Activated T-cell treated with anti-CD3 and anti-CD28 coated beads, Interleukin-2, amount 50 U/mL, for 24 hours (primary cell): Measurements from ENCODE around the gene CCDC90B.
"Not testable (repeated sequence)": the region's sequence is repeated elsewhere in the genome, so short reads cannot be mapped to it uniquely, and the experiment has no call there.

Experiments used
- DNase-seq: peaks from one replicate; pipeline ENCODE4 v3.0.0-alpha.2; 2020
- H3K27ac Mint-ChIP-seq: 2 replicates; pipeline ENCODE4 v1.8.0; 2020; ENCODE audit warnings: mild to moderate bottlenecking, mixed read lengths
- H3K27me3 Mint-ChIP-seq: 2 replicates; pipeline ENCODE4 v1.8.0; 2020; ENCODE audit warnings: mixed read lengths
- H3K36me3 Mint-ChIP-seq: 2 replicates; pipeline ENCODE4 v1.8.0; 2020; ENCODE audit warnings: low read depth, mixed read lengths
- H3K4me1 Mint-ChIP-seq: 2 replicates; pipeline ENCODE4 v1.8.0; 2020; ENCODE audit warnings: low read depth, mixed read lengths
- H3K4me3 Mint-ChIP-seq: 2 replicates; pipeline ENCODE4 v1.8.0; 2020; ENCODE audit warnings: mild to moderate bottlenecking, moderate library complexity, mixed read lengths
- H3K9me3 Mint-ChIP-seq: 2 replicates; pipeline ENCODE4 v1.8.0; 2020; ENCODE audit warnings: mixed read lengths

Gene CCDC90B

DNA sequence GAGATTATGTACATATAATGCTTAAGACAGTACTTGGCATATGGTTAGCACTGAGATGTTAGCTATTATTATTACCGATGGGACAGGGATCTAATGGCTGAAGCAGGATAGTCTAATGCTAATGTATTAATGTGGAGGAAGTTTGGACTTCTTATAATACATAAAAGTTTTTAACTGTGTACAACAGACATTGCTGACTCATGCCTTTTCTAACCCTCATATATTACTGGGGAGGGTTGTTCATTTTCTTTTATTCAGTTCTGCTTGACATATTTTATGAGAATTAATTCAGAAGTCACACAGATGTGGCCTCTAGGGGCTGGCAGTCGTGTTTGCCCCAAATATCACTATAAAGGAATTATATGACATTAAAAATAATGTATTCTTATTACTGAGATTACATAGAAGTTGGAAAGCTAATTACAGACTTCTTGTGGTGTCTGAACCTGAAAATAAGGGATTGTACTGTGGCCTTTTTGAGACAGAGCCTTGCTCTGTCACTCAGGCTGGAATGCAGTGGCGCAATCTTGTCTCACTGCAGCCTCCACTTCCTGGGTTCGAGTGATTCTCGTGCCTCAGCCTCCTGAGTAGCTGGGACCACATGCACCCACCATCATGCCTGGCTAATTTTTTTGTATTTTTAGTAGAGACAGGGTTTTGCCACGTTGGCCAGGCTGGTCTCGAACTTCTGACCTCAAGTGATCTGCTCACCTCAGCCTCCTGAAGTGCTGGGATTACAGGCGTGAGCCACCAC lies 10.1 kb downstream of the CCDC90B start:
- Mint-ChIP-seq H3K4me3 (no peak overlapping the region), H3K27me3 (no peaks in the 10 kb centered on the region), H3K4me1 (peaks cover 13% of the 10 kb centered on the region), H3K27ac (no peak overlapping the region), H3K9me3 (peaks cover 3% of the 10 kb centered on the region), H3K36me3 (peaks cover 83% of the 10 kb centered on the region)
- DNase-seq = no peak

DNA sequence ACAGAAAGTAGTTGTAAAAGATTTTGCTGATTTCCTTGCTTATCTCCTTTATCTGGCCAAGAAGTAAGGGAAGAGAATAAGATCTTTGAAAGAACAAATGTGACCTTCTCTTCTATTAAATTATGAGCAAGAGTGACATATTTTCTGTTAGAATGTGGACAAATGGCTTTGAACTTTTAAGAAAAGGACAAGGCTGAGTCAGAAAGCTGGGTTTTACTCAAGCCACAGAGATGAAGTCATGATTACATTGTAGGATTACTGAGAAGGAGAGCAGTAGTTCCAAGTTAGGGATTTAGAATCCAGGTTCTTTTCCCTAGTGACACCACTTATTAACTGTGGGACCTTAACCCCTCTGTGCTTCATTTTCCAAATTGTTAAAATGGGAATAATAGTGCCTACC lies 13.5 kb downstream of the CCDC90B start:
- H3K4me3 Mint-ChIP-seq = no peak overlapping the region
- DNase-seq = no peak
- no peaks in the 10 kb centered on the region for H3K27me3 Mint-ChIP-seq
- peaks cover 86% of the 10 kb centered on the region for H3K36me3 Mint-ChIP-seq
- peaks cover 3% of the 10 kb centered on the region for H3K9me3 Mint-ChIP-seq
- H3K4me1 Mint-ChIP-seq = peaks cover 26% of the 10 kb centered on the region
- peak overlapping the region; percentile 2 for H3K27ac Mint-ChIP-seq

DNA sequence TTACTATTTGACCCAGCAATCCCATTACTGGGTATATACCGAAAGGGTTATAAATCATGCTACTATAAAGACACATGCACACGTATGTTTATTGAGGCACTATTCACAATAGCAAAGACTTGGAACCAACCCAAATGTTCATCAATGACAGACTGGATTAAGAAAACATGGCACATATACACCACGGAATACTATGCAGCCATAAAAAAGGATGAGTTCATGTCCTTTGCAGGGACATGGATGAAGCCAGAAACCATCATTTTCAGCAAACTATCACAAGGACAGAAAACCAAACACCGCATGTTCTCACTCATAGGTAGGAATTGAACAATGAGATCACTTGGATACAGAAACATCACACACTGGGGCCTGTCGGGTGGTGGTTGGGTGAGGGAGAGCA lies 14.4 kb downstream of the CCDC90B start:
- H3K27ac Mint-ChIP-seq, H3K9me3 Mint-ChIP-seq, H3K27me3 Mint-ChIP-seq, H3K4me3 Mint-ChIP-seq, DNase-seq: not testable (repeated sequence)
- H3K4me1 Mint-ChIP-seq = peaks cover 26% of the 10 kb centered on the region
- H3K36me3 Mint-ChIP-seq = peaks cover 89% of the 10 kb centered on the region

DNA sequence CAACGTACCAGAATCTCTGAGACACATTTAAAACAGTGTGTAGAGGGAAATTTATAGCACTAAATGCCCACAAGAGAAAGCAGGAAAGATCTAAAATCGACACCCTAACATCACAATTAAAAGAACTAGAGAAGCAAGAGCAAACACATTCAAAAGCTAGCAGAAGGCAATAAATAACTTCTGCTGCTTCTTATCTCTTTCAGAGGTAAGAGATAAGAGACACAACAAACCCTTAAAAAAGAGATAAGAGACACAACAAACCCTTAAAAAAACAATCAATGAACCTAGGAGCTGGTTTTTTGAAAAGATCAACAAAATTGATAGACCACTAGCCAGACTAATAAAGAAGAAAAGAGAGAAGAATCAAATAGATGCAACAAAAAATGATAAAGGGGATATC lies 17.1 kb downstream of the CCDC90B start:
- H3K4me3 Mint-ChIP-seq, DNase-seq, H3K9me3 Mint-ChIP-seq, H3K27me3 Mint-ChIP-seq: not testable (repeated sequence)
- peaks cover 26% of the 10 kb centered on the region for H3K4me1 Mint-ChIP-seq
- H3K36me3 Mint-ChIP-seq = peaks cover 90% of the 10 kb centered on the region
- H3K27ac Mint-ChIP-seq = peak overlapping the region; percentile 6

DNA sequence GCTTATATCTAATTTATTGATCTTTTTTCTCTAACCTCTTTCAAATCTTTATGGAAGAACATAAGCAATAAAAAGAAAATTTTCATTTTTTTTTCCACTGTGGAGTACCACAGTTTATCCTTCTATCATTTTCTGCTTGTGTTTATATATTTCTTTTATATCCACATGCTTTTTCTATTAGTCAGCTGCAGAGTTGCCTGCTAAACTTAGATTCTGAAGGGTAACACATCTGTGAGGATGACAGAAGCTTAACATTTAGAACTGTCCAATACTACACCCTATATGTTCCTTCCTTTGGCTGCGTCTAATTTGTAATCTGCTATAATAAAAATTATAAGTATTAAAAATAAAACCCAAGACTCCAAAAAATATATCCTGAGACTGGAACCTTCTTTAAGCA lies 20.8 kb downstream of the CCDC90B start:
- DNase-seq = no peak
- no peak overlapping the region for H3K27ac Mint-ChIP-seq
- H3K27me3 Mint-ChIP-seq = no peaks in the 10 kb centered on the region
- no peak overlapping the region for H3K4me3 Mint-ChIP-seq
- H3K36me3 Mint-ChIP-seq = peaks cover 84% of the 10 kb centered on the region
- H3K9me3 Mint-ChIP-seq = no peaks in the 10 kb centered on the region
- peaks cover 17% of the 10 kb centered on the region for H3K4me1 Mint-ChIP-seq

DNA sequence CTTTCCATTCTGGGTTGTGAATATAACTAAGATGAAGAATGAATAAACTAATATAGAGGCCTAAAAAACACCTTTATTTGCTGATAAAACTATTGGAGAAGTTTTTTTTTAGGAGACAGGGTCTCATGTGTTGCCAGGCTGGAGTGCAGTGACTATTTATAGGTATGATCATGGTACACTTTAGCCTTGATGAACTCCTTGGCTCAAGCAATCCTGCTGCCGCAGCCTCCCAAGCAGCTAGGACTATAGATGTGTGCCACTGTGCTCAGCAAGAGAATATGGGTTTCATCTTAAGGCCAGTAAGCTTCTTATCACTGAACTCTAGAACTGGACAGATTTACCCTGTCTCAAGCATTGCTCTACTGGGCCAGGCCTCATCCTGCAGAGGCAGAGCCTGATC lies 26.6 kb downstream of the CCDC90B start:
- no peaks in the 10 kb centered on the region for H3K27me3 Mint-ChIP-seq
- no peaks in the 10 kb centered on the region for H3K4me1 Mint-ChIP-seq
- H3K9me3 Mint-ChIP-seq = no peaks in the 10 kb centered on the region
- no peak for DNase-seq
- H3K27ac Mint-ChIP-seq = no peak overlapping the region
- peaks cover 58% of the 10 kb centered on the region for H3K36me3 Mint-ChIP-seq
- H3K4me3 Mint-ChIP-seq = no peak overlapping the region

DNA sequence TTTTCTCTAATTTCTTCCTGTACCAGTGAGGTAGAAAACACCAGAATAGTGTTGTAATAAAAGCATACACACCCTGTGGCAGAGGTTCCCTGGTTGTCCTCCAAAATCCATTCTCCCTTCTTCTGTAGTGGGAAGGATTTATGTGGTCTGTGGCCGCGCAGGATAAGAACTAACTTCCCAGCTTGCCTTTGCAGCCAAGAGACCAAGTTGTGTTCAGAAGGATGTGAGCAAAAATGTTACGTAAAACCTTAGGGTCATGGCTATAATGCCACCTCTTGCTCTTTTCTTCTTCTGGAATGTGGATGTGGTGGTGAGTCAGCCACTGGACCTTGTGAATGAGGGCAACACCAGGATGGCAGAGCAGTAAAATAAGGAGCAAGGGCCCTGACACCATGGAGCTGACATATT lies 28.4 kb downstream of the CCDC90B start:
- Mint-ChIP-seq H3K9me3 (no peaks in the 10 kb centered on the region), H3K27ac (peak overlapping the region; percentile 19), H3K27me3 (no peaks in the 10 kb centered on the region), H3K36me3 (peaks cover 42% of the 10 kb centered on the region), H3K4me1 (no peaks in the 10 kb centered on the region), H3K4me3 (no peak overlapping the region)
- DNase-seq = no peak

DNA sequence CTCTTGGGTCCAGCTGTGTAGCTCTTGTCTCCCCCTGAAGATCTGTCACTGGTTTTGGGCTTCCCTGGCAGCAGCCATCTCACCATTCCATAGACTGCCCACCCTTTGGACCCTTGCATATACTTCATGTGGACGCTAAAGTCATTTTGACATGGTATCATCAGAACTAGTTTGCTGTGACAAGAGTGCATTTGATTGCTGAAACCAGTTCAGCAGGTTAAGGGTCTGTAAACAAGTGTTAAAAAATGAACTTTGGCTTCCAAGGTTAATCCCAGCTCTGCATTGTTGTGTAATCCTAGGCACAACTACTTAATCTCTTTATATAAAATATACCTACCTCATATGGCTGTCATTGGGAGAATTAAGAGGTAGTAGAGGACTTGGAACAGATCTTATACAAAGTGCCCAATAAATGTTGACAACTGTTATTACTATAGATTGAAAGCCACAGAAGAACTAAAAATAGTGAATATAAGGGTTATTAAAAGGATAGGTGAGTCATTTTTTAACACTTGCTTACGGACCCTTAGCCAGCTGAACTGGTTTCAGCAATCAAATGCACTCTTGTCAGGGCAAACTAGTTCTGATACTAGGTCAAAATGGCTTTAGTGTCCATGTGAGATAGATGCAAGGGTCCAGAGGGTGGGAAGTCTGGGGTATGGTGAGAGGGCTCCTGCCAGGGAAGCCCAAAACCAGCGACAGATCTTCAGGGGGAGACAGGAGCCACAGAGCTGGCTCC lies 29.4 kb downstream of the CCDC90B start:
- Mint-ChIP-seq H3K27me3 (no peaks in the 10 kb centered on the region), H3K9me3 (no peaks in the 10 kb centered on the region), H3K4me1 (no peaks in the 10 kb centered on the region), H3K27ac (no peak overlapping the region), H3K4me3 (no peak overlapping the region), H3K36me3 (peaks cover 40% of the 10 kb centered on the region)
- no peak for DNase-seq

DNA sequence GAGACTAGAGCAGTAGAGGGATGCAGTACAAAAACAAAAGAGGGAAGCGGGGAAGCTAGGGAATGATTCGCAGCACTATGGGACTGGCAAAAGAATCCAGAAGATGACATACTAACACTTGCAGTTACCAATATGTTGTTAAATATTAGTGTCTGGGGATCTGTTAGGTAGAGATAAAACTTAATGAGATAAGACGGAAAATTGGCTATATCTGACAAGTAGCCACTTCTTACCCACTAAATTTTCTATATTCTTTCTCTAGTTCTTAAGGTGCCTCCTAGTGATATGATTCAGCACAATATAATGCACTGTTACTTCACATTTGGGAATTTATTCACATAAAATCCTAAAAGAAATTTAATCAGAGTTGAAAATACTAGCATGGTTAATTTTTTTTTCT lies 30.8 kb downstream of the CCDC90B start:
- no peak for DNase-seq
- Mint-ChIP-seq H3K4me1 (no peaks in the 10 kb centered on the region), H3K27me3 (no peaks in the 10 kb centered on the region), H3K36me3 (peaks cover 33% of the 10 kb centered on the region), H3K4me3 (no peak overlapping the region), H3K9me3 (no peaks in the 10 kb centered on the region), H3K27ac (no peak overlapping the region)

DNA sequence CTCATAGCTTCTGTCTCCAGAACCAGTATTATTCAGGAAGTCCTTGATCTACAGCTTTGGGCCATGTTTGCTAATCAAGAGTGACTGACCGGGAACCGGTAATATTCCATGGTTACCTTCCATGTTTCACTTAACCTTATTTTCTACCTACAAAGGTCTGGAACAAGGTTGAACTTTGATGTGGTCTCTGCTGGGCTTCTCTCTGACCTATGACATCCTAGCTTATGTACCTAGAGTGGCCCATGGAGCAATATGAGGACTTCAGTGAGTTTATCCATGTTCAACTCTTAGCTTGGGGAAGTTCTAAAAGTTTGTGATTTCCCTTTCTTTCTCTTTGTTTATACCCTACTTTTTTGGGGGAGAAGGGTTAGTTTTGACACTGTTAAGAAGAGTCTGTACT lies 33.2 kb downstream of the CCDC90B start:
- H3K36me3 Mint-ChIP-seq = peaks cover 18% of the 10 kb centered on the region
- H3K4me1 Mint-ChIP-seq = no peaks in the 10 kb centered on the region
- no peak for DNase-seq
- no peaks in the 10 kb centered on the region for H3K9me3 Mint-ChIP-seq
- H3K27ac Mint-ChIP-seq = no peak overlapping the region
- no peak overlapping the region for H3K4me3 Mint-ChIP-seq
- H3K27me3 Mint-ChIP-seq = no peaks in the 10 kb centered on the region

DNA sequence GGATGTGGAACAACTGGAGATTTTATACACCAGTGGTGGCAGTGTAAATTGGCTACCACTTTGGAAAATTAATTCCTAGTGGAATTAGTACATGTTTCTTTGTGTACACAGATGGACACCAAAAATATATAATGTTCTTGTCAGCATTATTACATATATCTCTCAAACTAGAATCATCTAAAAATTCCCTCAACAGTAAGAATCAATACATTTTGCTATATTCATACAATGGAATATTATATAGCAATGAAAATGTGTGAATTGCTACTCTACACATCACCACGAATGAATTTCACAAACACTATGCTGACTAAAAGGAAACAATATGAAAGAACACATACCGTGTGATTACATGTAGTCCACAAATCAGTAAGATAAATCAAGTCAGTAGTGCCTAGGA lies 33.9 kb downstream of the CCDC90B start:
- Mint-ChIP-seq H3K4me1 (no peaks in the 10 kb centered on the region), H3K36me3 (peaks cover 13% of the 10 kb centered on the region), H3K27me3 (no peaks in the 10 kb centered on the region), H3K4me3 (no peak overlapping the region), H3K9me3 (no peaks in the 10 kb centered on the region), H3K27ac (no peak overlapping the region)
- no peak for DNase-seq

DNA sequence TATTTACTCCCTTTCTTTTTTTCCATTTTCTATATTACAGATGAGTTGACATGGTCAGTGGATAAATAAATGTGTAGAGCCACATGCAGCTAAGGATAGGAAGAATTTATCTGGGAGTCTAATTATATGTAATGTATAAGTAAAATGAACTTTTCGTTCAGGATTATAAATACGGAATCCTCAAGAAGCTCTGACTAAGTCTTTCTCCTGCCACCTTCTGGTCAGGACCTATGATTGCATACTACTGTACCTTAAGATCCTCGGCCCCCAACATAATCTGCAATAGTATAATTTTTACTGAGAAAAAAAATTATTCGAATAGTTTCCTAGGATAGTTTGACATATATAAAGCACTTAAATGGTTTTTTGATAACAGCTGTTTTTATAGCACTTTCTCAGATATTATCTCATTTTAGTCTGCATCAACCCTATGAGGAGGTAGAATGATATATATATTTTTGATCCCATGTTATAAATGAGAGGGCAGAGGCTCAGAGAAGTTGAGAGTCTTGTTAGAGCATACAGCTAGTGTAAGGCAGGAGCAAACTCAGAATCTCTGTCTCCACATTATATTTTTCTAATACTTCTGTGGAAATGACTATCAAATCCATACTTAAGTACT lies 36.1 kb downstream of the CCDC90B start:
- Mint-ChIP-seq H3K36me3 (peaks cover 5% of the 10 kb centered on the region), H3K4me1 (no peaks in the 10 kb centered on the region)
- no peak for DNase-seq

DNA sequence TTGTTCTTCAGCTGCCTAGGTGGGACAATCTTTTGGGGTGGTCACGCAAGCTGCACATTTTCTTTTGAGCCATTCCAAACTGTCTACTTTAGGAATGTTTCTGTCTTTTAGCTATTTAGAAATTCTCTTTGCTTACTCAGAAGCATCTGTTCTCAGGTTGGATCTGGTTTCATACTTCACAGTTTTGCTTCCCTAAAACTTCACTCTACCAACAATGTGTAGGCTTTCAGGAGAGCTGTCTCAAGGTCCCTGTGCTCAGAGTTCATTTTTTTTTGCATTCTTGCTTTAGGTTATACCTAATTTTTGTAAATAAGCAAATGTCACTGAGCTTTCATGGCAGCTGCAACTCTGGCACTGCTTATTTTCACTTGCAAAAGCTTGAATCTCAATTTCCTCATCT lies 36.7 kb downstream of the CCDC90B start:
- Mint-ChIP-seq H3K36me3 (peaks cover 5% of the 10 kb centered on the region), H3K4me3 (no peak overlapping the region), H3K4me1 (no peaks in the 10 kb centered on the region), H3K9me3 (no peaks in the 10 kb centered on the region), H3K27me3 (no peaks in the 10 kb centered on the region), H3K27ac (no peak overlapping the region)
- DNase-seq = no peak

More for the DNA sequence above, 36.1 kb downstream of the CCDC90B start:
- H3K9me3 Mint-ChIP-seq = no peaks in the 10 kb centered on the region
- H3K27me3 Mint-ChIP-seq = no peaks in the 10 kb centered on the region
- H3K27ac Mint-ChIP-seq = no peak overlapping the region
- H3K4me3 Mint-ChIP-seq = no peak overlapping the region

DNA sequence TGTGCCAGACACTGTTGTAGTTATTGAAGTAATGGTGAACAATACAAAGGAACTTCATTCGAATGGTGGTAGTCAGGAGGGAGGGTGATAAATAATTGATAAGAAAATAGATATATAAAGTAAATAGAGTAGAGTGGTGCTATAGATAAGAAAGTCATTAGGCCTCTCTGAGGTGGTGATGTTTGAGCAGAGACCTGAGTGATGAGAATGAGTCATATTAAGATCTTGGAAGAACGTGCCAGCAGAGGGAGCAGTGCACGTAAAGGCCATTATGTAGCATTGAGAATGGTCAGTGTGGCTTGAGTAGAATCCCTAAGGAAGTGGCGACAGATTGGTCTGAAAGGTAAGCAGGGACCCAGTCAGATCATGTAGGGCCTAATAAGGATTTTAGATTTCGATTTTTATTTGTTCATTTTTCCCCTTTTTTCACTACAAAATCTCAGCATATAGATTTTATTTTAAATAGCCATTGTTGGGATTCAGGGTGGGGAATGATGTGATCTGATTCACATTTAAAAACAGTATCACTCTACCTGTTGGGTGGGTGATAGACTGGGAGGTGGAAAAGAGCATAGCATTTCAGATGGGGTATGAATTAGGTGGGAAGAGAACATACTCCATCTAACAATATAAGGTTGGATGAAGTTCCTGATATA lies 44.7 kb downstream of the CCDC90B start:
- Mint-ChIP-seq H3K27me3 (no peaks in the 10 kb centered on the region), H3K9me3 (no peaks in the 10 kb centered on the region), H3K27ac (no peak overlapping the region), H3K36me3 (no peaks in the 10 kb centered on the region), H3K4me1 (no peaks in the 10 kb centered on the region), H3K4me3 (no peak overlapping the region)
- DNase-seq = no peak

DNA sequence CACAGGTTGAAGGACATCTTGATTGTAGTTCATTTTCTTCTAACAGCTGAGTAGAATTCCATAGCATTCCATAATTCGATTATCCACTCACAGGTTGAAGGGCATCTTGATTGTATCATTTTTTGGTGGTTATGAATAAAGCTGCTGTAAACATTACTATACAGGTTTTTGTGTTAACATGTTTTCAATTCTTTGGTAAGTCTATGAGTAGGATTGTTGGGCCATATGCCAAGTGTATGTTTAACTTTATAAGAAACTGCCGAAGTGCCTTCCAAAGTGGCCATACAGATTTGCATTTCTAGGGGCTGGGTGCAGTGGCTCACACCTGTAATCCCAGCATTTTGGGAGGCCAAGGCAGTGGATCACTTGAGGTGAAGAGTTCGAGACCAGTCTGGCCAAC lies 48.1 kb downstream of the CCDC90B start:
- Mint-ChIP-seq H3K4me3 (no peak overlapping the region), H3K27me3 (no peaks in the 10 kb centered on the region), H3K36me3 (no peaks in the 10 kb centered on the region), H3K27ac (no peak overlapping the region), H3K4me1 (no peaks in the 10 kb centered on the region), H3K9me3 (no peaks in the 10 kb centered on the region)
- DNase-seq = no peak
